ENCODE data around the gene INTS15.
"Not testable (repeated sequence)": the region's sequence is repeated elsewhere in the genome, so short reads cannot be mapped to it uniquely, and the experiment has no call there.

Gene INTS15

GRCh38 chr7:6565655-6566054 is 24.2 kb upstream of the INTS15 start:
- no peak for DNase-seq (ENCODE audit: insufficient read length, low spot score)
- no peak for TF ChIP-seq POLR2A (IDR thresholded peaks at IDR 0.05; ENCODE audit: low read depth, low read length)
- no peak for FAIRE-seq

DNA sequence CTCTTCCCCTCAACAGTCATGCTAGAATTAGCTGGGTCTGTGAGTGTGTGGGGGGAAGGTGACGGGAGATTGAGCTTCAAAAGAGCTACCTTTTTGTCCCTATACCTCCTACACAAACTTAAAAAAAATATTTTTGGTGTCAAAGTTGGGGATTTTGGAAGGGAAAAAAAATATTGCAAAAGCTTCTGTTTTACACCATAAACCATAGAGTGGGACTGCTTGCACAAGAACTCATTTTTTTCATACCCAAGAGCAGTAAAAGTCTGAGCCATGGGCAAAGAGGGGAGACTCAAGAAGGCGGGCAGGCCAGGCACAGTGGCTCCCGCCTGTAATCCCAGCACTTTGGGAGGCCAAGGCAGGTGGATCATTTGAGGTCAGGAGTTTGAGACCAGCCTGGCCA is 21.9 kb upstream of the INTS15 start:
- no peak for TF ChIP-seq POLR2A (IDR thresholded peaks at IDR 0.05; ENCODE audit: low read depth, low read length)
- no peak for FAIRE-seq
- DNase-seq (ENCODE audit: insufficient read length, low spot score) = no peak

DNA sequence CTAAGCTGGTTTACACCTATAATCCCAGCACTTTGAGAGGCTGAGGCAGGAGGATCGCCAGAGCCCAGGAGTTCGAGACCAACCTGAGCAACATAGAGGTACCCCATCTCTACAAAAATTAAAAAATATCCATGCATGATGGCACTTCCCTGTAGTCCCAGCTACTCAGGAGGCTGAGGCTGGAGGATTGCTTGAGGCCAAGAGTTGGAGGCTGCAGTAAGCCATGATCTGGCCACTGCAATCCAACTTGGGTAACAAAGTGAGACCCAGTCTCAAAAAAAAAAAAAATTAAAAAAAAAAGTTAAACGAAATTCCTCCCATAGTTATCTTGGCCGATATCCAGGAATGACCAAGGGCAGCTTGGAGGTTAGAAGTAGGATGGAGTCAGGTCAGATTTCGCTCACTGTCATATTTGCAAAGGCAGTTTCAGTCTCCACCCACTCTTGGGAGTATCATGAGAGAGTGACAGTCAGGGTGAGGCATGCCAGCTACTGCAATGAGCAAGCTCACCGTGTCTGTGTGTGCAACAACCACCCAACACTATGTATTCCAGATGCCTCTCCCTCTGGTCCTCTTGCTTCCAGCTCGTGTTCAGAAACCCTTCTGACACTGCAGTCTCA is 18.6 kb upstream of the INTS15 start:
- FAIRE-seq = no peak
- no peak for DNase-seq (ENCODE audit: insufficient read length, low spot score)
- TF ChIP-seq POLR2A (IDR thresholded peaks at IDR 0.05; ENCODE audit: low read depth, low read length) = no peak

GRCh38 chr7:6575281-6576023 is 14.4 kb upstream of the INTS15 start:
- DNase-seq (ENCODE audit: insufficient read length, low spot score) (no peak), FAIRE-seq (no peak)
- TF ChIP-seq POLR2A (IDR thresholded peaks at IDR 0.05; ENCODE audit: low read depth, low read length) = no peak

GRCh38 chr7:6576024-6576866 is 13.6 kb upstream of the INTS15 start:
- no peak for FAIRE-seq
- no peak for DNase-seq (ENCODE audit: insufficient read length, low spot score)
- TF ChIP-seq POLR2A (IDR thresholded peaks at IDR 0.05; ENCODE audit: low read depth, low read length) = no peak

DNA sequence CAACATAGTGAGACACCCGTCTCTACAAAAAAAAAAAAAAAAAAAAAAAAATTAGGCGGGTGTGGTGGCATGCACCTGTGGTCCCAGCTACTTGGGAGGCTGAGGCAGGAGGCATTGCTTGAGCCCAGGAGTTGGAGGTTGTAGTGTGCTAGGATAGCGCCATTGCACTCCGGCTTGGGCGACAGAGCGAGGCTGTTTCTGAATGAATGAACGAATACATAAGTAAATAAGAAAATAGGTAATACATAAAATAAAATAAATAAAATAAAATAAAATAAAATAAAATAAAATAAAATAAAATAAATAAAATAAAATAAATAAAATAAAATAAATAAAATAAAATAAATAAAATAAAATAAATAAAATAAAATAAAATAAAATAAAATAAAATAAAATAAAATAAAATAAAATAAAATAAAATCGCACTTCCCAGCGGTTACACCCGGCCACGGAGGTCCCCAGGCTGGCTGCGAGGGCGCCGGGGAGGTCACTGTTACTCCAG is 12.9 kb upstream of the INTS15 start:
- DNase-seq (ENCODE audit: insufficient read length, low spot score); FAIRE-seq: not testable (repeated sequence)

DNA sequence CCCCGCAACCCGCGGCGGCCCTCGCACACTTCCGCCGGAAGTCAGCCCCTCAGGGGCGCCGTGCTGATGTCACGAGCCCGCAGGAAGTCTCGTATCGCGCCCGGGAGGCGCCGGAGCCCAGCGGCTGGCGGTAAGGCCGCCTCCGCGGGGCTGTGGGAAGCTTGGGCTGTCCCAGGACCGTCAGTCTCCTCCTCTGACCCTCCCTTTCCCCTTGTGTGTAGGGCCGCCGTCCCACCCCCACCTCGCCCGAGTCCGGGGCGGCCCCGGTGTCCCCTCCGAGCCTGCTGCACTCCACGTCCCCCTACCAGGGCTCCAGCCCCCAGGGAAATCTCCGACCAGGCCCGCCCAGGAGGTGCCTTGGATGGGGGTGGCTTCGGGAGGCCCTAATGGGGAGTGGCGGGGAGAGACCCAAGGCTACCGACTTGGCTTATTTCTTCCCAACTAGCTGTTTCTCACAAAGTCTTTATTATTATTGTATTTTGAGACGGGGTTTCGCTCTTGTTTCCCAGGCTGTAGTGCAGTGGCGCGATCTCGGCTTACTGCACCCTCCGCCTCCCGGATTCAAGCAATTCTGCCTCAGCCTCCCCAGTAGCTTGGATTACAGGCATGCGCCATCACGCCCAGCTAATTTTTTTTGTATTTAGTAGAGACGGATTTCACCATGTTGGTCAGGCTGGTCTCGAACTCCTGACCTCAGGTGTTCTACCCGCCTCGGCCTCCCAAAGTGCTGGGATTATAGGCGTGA is 12.3 kb upstream of the INTS15 start, which contains the start of gene ZDHHC4:
ZDHHC4 (plus strand) TSS at position 86 of the 745 bp plus-strand sequence. CDS start 3,108 bp downstream, outside the sequence.
- TF ChIP-seq POLR2A (IDR thresholded peaks at IDR 0.05; ENCODE audit: low read depth, low read length) = peak; percentile 98
- no peak for FAIRE-seq

GRCh38 chr7:6578114-6579084 is 11.4 kb upstream of the INTS15 start:
- no peak for FAIRE-seq
- DNase-seq (ENCODE audit: insufficient read length, low spot score) = no peak
- TF ChIP-seq POLR2A (IDR thresholded peaks at IDR 0.05; ENCODE audit: low read depth, low read length) = no peak

More for the DNA sequence above, 12.3 kb upstream of the INTS15 start, which contains the start of gene ZDHHC4:
- DNase-seq (ENCODE audit: insufficient read length, low spot score) = peak; percentile 100

DNA sequence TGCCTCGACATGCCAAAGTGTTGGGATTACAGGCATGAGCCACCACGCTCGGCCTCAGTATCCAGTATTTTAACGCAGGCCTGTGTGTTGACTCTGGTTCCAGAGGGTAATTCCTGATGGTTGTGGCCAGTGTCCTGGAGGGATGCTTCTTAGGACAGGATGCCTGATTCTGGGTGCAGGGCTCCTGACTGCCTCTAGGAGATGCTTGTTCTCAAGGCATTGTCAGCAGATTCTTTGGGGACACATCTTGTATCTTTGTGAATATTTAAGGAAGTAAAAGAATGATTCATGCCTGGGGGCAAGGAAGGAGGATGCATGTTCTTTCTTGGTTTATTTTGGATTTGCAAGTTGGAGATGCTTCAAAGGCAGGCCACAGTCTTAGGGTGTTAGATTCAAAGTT is 10.4 kb upstream of the INTS15 start:
- FAIRE-seq (no peak), DNase-seq (ENCODE audit: insufficient read length, low spot score) (no peak)
- TF ChIP-seq POLR2A (IDR thresholded peaks at IDR 0.05; ENCODE audit: low read depth, low read length) = no peak

- DNase-seq (ENCODE audit: insufficient read length, low spot score); FAIRE-seq: not testable (repeated sequence)
Measured at GRCh38 chr7:6585746-6586432, 3.9 kb upstream of the INTS15 start.

DNA sequence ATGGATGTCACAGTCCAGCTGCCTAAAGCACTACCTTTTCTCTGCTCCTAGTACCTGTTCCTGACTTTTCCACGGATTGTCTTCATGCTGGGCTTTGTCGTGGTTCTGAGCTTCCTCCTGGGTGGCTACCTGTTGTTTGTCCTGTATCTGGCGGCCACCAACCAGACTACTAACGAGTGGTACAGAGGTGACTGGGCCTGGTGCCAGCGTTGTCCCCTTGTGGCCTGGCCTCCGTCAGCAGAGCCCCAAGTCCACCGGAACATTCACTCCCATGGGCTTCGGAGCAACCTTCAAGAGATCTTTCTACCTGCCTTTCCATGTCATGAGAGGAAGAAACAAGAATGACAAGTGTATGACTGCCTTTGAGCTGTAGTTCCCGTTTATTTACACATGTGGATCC is 1.3 kb upstream of the INTS15 start:
- DNase-seq (ENCODE audit: insufficient read length, low spot score) (no peak), FAIRE-seq (no peak)
- TF ChIP-seq POLR2A (IDR thresholded peaks at IDR 0.05; ENCODE audit: low read depth, low read length) = no peak

Data from H54 (cell line).